Mucosa of descending colon (tissue), 3 donors: ENCODE measurements around the gene ATG9B. TPM values are rescaled to one million over a fixed set of nuclear protein-coding genes. Genes with fewer than 3 reads are reported as not detected.

ENCODE experiments used
- ATAC-seq: fragments of 200-7000 bp; cut with Tn5 transposase; one replicate; pipeline ENCODE4 v1.9.1; 2020; ENCODE audit warnings: mild to moderate bottlenecking, moderate library complexity
- DNase-seq, 3 donors: peaks; one replicate each; pipeline ENCODE4 v3.0.0-alpha.2; 2020
- H3K36me3 ChIP-seq: fragments of 200-600 bp; one replicate; pipeline ENCODE4 v1.8.0; 2021; ENCODE audit warnings: low read depth, mild to moderate bottlenecking
- H3K4me1 ChIP-seq: fragments of 200-600 bp; one replicate; pipeline ENCODE4 v1.8.0; 2021; ENCODE audit warnings: low read depth, mild to moderate bottlenecking
- H3K4me3 ChIP-seq: fragments of 200-600 bp; one replicate; pipeline ENCODE4 v1.8.0; 2021; ENCODE audit warnings: mild to moderate bottlenecking
- H3K9me3 ChIP-seq: fragments of 200-600 bp; one replicate; pipeline ENCODE4 v1.8.0; 2021; ENCODE audit warnings: mild to moderate bottlenecking
- CTCF ChIP-seq: fragments of 200-600 bp; IDR thresholded peaks from one replicate; pipeline ENCODE4 v1.8.0; 2022; ENCODE audit warnings: antibody characterized with exemption, mild to moderate bottlenecking
- intact Hi-C, 2 donors: fragments of 100-400 bp; cut with DNase I in 1 of 2; cut with micrococcal nuclease in 1 of 2; formaldehyde crosslinking; loops; one replicate each; pipeline versions ENCODE4 v1.11.0 to v1.11.1; 2022; cut with DNase I, micrococcal nuclease
- total RNA-seq, 3 donors: library from RNA; stranded (reverse); fragmentation: NEBNext Ultra II Directional in 2 of 3; extraction: Animal tissue kit (Norgen Biotek cat#: 25700) in 2 of 3; gene quantifications; one replicate each; pipeline versions ENCODE4 v1.2.1 to v1.2.4, GENCODE V29; 2021 to 2023
- donor health status: DM: no; HTN: no; CAD: no; lungs with moderate emphysema.
- donor health status: DM: no; HTN: no; CAD: no.
- donor health status: DM: no; HTN: yes; CAD: no.

Gene ATG9B
- total RNA-seq, 3 donors from 2014 or later: 0.09 to 0.90 (median 0.89) TPM

DNA sequence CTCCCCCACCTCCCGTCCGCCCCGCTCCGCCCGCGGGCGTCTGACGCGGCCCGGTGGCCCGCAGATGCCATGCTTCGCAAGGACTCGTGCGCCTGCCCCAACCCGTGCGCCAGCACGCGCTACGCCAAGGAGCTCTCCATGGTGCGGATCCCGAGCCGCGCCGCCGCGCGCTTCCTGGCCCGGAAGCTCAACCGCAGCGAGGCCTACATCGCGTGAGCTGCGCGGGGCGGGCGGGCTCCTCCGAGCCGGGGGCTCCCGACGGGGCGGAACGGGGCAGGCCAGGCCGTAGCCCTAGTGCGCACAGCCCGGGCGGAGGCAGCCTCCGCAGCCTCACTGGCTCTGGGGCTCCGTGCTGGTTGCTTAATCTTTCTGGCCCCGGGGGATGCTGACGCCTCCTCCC is 26.8 kb upstream of the ATG9B start:
- no peaks in the 10 kb centered on the region for H3K36me3 ChIP-seq
- no peak for TF ChIP-seq CTCF
- H3K4me1 ChIP-seq: peaks cover 2% of the 10 kb centered on the region
- intact Hi-C loops: no loop called here
- ATAC-seq: peak; percentile 75
- H3K9me3 ChIP-seq: no peaks in the 10 kb centered on the region
- H3K4me3 ChIP-seq: no peak overlapping the region
- DNase-seq: peak in 2 of 3 donors; percentile 64 to 72

DNA sequence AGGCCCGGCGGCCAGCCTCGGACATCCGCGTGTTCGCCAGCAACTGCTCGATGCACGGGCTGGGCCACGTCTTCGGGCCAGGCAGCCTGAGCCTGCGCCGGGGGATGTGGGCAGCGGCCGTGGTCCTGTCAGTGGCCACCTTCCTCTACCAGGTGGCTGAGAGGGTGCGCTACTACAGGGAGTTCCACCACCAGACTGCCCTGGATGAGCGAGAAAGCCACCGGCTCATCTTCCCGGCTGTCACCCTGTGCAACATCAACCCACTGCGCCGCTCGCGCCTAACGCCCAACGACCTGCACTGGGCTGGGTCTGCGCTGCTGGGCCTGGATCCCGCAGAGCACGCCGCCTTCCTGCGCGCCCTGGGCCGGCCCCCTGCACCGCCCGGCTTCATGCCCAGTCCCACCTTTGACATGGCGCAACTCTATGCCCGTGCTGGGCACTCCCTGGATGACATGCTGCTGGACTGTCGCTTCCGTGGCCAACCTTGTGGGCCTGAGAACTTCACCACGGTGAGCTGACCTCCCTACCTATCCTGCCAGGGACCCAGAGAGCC is 24.7 kb upstream of the ATG9B start:
- DNase-seq (no peak), ATAC-seq (no peak)
- no peak overlapping the region for H3K4me3 ChIP-seq
- no peak for TF ChIP-seq CTCF
- no peaks in the 10 kb centered on the region for H3K36me3 ChIP-seq
- peaks cover 2% of the 10 kb centered on the region for H3K4me1 ChIP-seq
- intact Hi-C loops: no loop called here
- H3K9me3 ChIP-seq: no peaks in the 10 kb centered on the region

DNA sequence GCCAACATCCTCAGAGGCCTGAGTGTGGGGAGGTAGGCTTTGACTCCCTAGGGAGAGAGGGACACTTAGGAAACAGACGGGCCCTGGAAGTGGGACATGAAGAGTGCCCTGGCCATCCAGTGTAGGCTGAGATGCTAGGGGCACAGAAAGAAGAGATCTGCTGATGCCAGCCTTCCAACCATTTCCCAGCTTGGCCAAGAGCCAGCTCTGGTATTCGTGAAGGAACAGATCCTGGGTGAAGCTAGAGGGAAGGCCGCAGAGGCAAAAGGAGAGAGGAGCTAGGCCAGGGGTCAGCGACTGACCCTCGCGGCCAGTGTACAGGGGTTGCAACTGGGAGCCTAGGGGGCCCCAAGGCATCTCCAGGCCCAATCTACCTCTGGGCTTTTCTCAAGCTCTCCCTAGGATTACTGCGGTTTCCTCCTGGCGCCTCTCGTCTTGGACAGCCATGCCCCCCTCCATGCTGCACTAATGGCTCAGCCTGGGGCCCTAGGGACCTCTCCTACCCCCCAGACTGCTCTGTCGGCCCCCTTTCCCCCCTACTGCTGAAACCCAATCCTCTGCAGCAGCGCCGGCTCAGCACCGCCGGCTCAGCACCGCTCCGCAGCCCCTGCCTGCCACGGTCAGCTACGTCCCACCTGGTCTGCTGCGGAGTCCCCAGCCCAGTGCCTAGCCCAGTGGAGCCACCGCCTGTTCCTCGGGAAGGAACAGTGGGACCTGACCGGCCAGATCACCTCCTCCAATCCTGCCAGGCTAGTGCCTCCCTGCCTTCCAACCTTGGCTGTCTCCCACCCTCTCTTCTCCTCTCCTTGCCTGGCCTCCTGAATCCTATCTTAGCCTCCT is 23.9 kb upstream of the ATG9B start, which contains the start of gene ASIC3:
TSS of gene ASIC3 (plus strand) at position 556 of the 840 bp plus-strand sequence. CDS start 355 bp downstream, outside the sequence.
- H3K4me3 ChIP-seq: no peak within 1 kb of the TSS
- no peaks in the 10 kb centered on the region for H3K9me3 ChIP-seq
- no peak for TF ChIP-seq CTCF
- H3K4me1 ChIP-seq: peaks cover 2% of the 10 kb centered on the region
- intact Hi-C loops: no loop called here
- ATAC-seq (no peak), DNase-seq (no peak)
- no peaks in the 10 kb centered on the region for H3K36me3 ChIP-seq

- H3K9me3 ChIP-seq: no peaks in the 10 kb centered on the region
- H3K4me1 ChIP-seq: peaks cover 2% of the 10 kb centered on the region
- no peak overlapping the region for H3K4me3 ChIP-seq
- DNase-seq: no peak
- TF ChIP-seq CTCF: no peak
- no peaks in the 10 kb centered on the region for H3K36me3 ChIP-seq
- ATAC-seq: no peak
- intact Hi-C loops: no loop called here
Observed at GRCh38 chr7:151046603-151047573, 22.6 kb upstream of the ATG9B start.

DNA sequence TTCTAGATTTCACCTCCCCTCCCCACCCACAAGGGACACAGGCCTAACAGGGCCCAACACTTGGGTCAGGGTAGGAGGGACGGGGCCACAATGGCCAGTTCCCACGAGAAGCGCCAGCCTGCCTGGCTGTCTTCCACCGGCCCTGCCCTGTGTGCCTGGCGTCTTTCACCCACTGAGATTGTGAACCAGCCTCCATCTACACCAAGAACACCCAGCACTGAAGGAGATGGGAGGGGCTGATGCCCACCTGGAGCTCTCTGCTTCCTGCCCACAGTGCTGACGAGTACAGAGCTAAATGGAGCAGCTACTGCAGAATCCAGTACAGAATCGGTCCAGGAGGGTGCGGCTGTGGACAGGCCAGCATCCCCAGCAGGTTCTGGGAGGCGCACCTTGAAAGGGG is 21.7 kb upstream of the ATG9B start:
- no peaks in the 10 kb centered on the region for H3K36me3 ChIP-seq
- no peaks in the 10 kb centered on the region for H3K9me3 ChIP-seq
- H3K4me3 ChIP-seq: no peak overlapping the region
- no peak for TF ChIP-seq CTCF
- H3K4me1 ChIP-seq: no peaks in the 10 kb centered on the region
- no peak for DNase-seq
- intact Hi-C loops: no loop called here
- ATAC-seq: no peak
